ENCODE data around the gene OR2A5.
"Not testable (repeated sequence)": the region's sequence is repeated elsewhere in the genome, so short reads cannot be mapped to it uniquely, and the experiment has no call there.

Gene OR2A5

GRCh38 chr7:144048648-144049047, at the start of gene OR2A5:
OR2A5 (plus strand) TSS chr7:144048948; CDS start chr7:144050402, 1,454 bp downstream.
- DNase-seq (ENCODE audit: insufficient read length, low spot score) (no peak), FAIRE-seq (no peak)
- no peak for TF ChIP-seq POLR2A (IDR thresholded peaks at IDR 0.05; ENCODE audit: low read depth, low read length)

- no peak for TF ChIP-seq POLR2A (IDR thresholded peaks at IDR 0.05; ENCODE audit: low read depth, low read length)
- FAIRE-seq = no peak
- DNase-seq (ENCODE audit: insufficient read length, low spot score) = no peak
These were observed 48.7 kb upstream of the OR2A5 start, which contains the start of gene OR6B1 for GRCh38 chr7:144000020-144000419. OR6B1 (plus strand) TSS chr7:144000320; CDS start chr7:144003997, 3,677 bp downstream.

- TF ChIP-seq POLR2A (IDR thresholded peaks at IDR 0.05; ENCODE audit: low read depth, low read length) = no peak
- DNase-seq (ENCODE audit: insufficient read length, low spot score) = no peak
These were observed 47.2 kb upstream of the OR2A5 start for GRCh38 chr7:144001543-144001942.

GRCh38 chr7:144004703-144005102, 44.0 kb upstream of the OR2A5 start:
- DNase-seq (ENCODE audit: insufficient read length, low spot score) = no peak
- TF ChIP-seq POLR2A (IDR thresholded peaks at IDR 0.05; ENCODE audit: low read depth, low read length) = no peak
- no peak for FAIRE-seq

More at GRCh38 chr7:144001543-144001942, 47.2 kb upstream of the OR2A5 start:
- FAIRE-seq = no peak

- no peak for FAIRE-seq
- TF ChIP-seq POLR2A (IDR thresholded peaks at IDR 0.05; ENCODE audit: low read depth, low read length) = no peak
- no peak for DNase-seq (ENCODE audit: insufficient read length, low spot score)
These were observed 42.6 kb upstream of the OR2A5 start for GRCh38 chr7:144006029-144006691.

- FAIRE-seq (no peak), DNase-seq (ENCODE audit: insufficient read length, low spot score) (no peak)
- no peak for TF ChIP-seq POLR2A (IDR thresholded peaks at IDR 0.05; ENCODE audit: low read depth, low read length)
These were observed 42.1 kb upstream of the OR2A5 start for GRCh38 chr7:144006692-144007042.

GRCh38 chr7:144009361-144009760, 39.4 kb upstream of the OR2A5 start:
- DNase-seq (ENCODE audit: insufficient read length, low spot score) (no peak), FAIRE-seq (no peak)
- TF ChIP-seq POLR2A (IDR thresholded peaks at IDR 0.05; ENCODE audit: low read depth, low read length) = no peak

GRCh38 chr7:144010061-144010460, 38.7 kb upstream of the OR2A5 start:
- FAIRE-seq; DNase-seq (ENCODE audit: insufficient read length, low spot score): not testable (repeated sequence)

- not testable (repeated sequence) for DNase-seq (ENCODE audit: insufficient read length, low spot score); FAIRE-seq
These were observed 37.9 kb upstream of the OR2A5 start for GRCh38 chr7:144010821-144011220.

- no peak for TF ChIP-seq POLR2A (IDR thresholded peaks at IDR 0.05; ENCODE audit: low read depth, low read length)
- DNase-seq (ENCODE audit: insufficient read length, low spot score) (no peak), FAIRE-seq (no peak)
These were observed 37.1 kb upstream of the OR2A5 start for GRCh38 chr7:144011458-144012230.

GRCh38 chr7:144018065-144018464, 30.7 kb upstream of the OR2A5 start:
- TF ChIP-seq POLR2A (IDR thresholded peaks at IDR 0.05; ENCODE audit: low read depth, low read length) = no peak
- no peak for DNase-seq (ENCODE audit: insufficient read length, low spot score)
- no peak for FAIRE-seq

- no peak for TF ChIP-seq POLR2A (IDR thresholded peaks at IDR 0.05; ENCODE audit: low read depth, low read length)
- DNase-seq (ENCODE audit: insufficient read length, low spot score) (no peak), FAIRE-seq (no peak)
These were observed 29.3 kb upstream of the OR2A5 start for GRCh38 chr7:144019457-144019856.

GRCh38 chr7:144020340-144020739, 28.4 kb upstream of the OR2A5 start:
- no peak for TF ChIP-seq POLR2A (IDR thresholded peaks at IDR 0.05; ENCODE audit: low read depth, low read length)
- FAIRE-seq = no peak
- DNase-seq (ENCODE audit: insufficient read length, low spot score) = no peak

- FAIRE-seq (no peak), DNase-seq (ENCODE audit: insufficient read length, low spot score) (no peak)
These were observed 26.6 kb upstream of the OR2A5 start for GRCh38 chr7:144022169-144022568.

More at GRCh38 chr7:144022169-144022568, 26.6 kb upstream of the OR2A5 start:
- TF ChIP-seq POLR2A (IDR thresholded peaks at IDR 0.05; ENCODE audit: low read depth, low read length) = no peak
